Measurements from ENCODE around the gene IQCE. TPM values are rescaled to one million over a fixed set of nuclear protein-coding genes. Genes with fewer than 3 reads are reported as not detected.

IQCE gene
- total and polyA plus RNA-seq, 2 experiments from 2014 or later = 14.7 to 14.9 TPM

DNA sequence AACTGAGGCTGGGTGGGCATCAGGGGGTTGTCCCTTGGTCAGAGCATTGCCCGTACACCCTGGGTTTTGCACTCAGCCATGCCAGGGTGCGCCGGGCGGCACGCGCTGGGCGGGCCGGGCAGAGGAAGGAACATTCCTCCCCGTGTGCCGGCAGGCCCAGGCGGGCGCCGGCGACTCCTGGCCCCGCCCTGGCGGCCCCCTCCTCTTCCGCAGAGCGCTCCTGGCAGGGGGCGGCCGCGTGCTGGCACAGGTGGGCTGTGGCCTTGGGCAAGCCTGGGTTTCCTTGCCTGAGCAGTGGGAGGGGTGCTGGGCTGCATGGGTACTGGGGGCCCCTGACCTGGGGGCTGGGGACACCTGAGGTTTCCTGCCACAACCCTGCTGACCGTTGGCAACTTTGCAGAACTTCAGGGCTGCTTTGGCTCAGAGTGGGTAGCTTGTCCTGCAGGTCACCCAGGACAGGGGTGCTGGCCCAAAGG, 35.3 kb upstream of the IQCE start:
- in situ Hi-C loops (cut with MboI) = no loop called here
- Histone ChIP-seq H3K27me3 (replicated peaks; ENCODE audit: insufficient read depth) (no peaks in the 10 kb centered on the region), H3K9me3 (ENCODE audit: low read depth) (no peaks in the 10 kb centered on the region), H3K4me2 (ENCODE audit: unreplicated experiment) (no peak overlapping the region), H3K36me3 (ENCODE audit: low read depth) (no peaks in the 10 kb centered on the region), H3K9ac (no peak overlapping the region), H2AFZ (no peak overlapping the region), H3K4me1 (ENCODE audit: insufficient read depth) (peaks cover 20% of the 10 kb centered on the region), H3F3A (ENCODE audit: insufficient read depth) (peaks cover 5% of the 10 kb centered on the region; the same call in 1 of the 2 replicates), H3K79me2 (ENCODE audit: insufficient read depth) (0 out of 2 replicates have a peak, but pooled peaks cover 6% of the 10 kb centered on the region), H3K27ac (no peak overlapping the region), H4K20me1 (ENCODE audit: insufficient read depth) (no peaks in the 10 kb centered on the region), H3K4me3 (no peak overlapping the region), H3K9me2 (ENCODE audit: insufficient read depth) (no peaks in the 10 kb centered on the region)
- 87 to 91% methylated on average over 15 to 21 of the region's 22 CpGs for WGBS, 2 experiments (ENCODE audit: low coverage in 1 of 2, low lambda C conversion rate in 2 of 2, missing lambda C conversion rate in 2 of 2)
- DNase-seq = no peak
- TF ChIP-seq EZH2phosphoT487 (IDR thresholded peaks at IDR 0.05; ENCODE audit: insufficient read depth, low read depth) (no peak), EZH2 (IDR thresholded peaks at IDR 0.05; ENCODE audit: insufficient read depth, poor library complexity, severe bottlenecking) (no peak)

DNA sequence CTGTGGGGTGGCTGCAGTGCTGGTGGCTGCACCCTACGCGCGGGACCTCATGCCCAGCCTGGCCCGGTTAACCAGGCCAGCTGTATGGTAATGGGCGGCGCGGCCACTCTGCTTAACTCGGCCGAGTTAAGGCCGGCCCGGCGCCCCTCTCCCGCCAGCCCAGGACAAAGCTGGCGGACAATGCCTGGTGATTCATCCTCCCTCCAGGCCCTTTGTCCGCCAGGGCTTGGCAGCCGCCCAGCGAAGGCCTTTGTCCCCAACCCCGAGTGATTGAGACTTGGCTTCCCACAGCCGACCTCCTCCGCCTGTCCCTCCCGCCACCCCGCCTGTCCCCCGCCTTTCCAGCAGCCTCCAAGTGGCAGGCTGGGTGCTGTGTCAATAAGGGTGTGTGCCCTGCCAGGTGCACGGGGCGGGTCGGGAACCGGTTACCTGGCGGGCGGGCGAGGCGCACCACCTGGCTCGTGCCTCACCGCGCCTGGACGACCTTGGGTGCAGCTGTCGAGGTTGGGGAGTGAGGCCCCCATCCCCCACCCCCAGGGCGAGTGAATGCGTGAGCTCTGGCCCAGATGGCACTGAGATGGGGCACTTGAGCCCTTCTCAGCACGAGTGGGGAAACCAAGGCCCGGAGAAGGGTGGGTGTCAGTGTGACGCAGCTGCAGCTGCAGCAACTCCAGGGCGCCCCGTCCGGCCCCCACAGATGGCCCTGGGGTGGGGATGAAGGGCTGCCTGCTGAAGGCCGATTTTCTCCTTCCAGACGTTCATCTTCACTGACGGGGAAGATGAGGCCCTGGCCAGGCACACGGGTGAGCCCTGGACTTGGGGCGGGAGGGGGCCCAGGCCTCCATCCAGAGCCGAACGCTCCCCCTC, 34.6 kb upstream of the IQCE start:
- Histone ChIP-seq H3K4me3 (no peak overlapping the region), H3K27ac (no peak overlapping the region), H3K4me1 (ENCODE audit: insufficient read depth) (peaks cover 26% of the 10 kb centered on the region), H3K9ac (no peak overlapping the region), H3K9me2 (ENCODE audit: insufficient read depth) (no peaks in the 10 kb centered on the region), H3F3A (ENCODE audit: insufficient read depth) (peaks cover 5% of the 10 kb centered on the region; the same call in 1 of the 2 replicates), H3K9me3 (ENCODE audit: low read depth) (no peaks in the 10 kb centered on the region), H3K79me2 (ENCODE audit: insufficient read depth) (0 out of 2 replicates have a peak, but pooled peaks cover 6% of the 10 kb centered on the region), H3K27me3 (replicated peaks; ENCODE audit: insufficient read depth) (no peaks in the 10 kb centered on the region), H3K36me3 (ENCODE audit: low read depth) (no peaks in the 10 kb centered on the region), H2AFZ (no peak overlapping the region), H3K4me2 (ENCODE audit: unreplicated experiment) (no peak overlapping the region), H4K20me1 (ENCODE audit: insufficient read depth) (no peaks in the 10 kb centered on the region)
- in situ Hi-C loops (cut with MboI) = no loop called here
- TF ChIP-seq EZH2phosphoT487 (IDR thresholded peaks at IDR 0.05; ENCODE audit: insufficient read depth, low read depth) (no peak), EZH2 (IDR thresholded peaks at IDR 0.05; ENCODE audit: insufficient read depth, poor library complexity, severe bottlenecking) (no peak)
- peak; percentile 61 for DNase-seq
- 77 to 78% methylated on average over 22 to 47 of the region's 51 CpGs for WGBS, 2 experiments (ENCODE audit: low coverage in 1 of 2, low lambda C conversion rate in 2 of 2, missing lambda C conversion rate in 2 of 2)

DNA sequence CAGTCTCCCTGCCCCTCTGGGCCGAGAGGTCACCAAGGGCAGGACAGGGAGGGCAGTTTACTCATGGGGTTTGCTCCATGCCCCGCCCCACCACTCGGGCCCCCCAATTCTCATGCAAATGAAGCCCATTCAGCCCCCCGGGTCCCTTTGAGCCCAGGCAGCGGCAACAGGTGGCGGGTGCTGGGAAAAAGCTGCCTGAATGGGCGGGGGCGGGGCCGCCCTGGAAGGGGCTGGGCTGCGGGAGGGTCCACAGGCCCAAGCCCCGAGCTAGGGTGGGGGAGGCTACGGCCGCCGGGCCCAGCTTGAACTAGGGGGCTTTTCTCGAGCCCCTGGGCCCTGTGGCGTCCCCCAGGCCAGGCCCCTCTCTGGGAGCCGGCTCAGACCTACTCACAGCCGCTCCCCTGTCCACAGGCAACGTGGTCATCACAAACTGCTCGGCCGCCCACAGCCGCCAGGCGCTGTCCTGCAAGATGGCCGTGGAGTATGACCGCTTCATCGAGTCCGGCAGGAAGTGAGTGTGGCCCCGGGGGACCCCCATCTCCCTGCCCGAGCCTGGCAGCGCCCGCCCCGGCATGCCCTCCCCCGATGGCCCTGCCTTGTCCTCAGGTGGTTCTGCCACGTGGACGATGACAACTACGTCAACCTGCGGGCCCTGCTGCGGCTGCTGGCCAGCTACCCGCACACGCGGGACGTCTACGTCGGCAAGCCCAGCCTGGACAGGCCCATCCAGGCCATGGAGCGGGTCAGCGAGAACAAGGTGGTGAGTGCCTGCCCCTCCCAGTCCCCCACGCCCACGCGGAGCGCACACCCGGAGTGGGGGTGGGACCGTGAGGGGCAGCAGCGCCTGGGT, 33.7 kb upstream of the IQCE start:
- H3K27ac ChIP-seq = no peak overlapping the region

More for the DNA sequence above, 33.7 kb upstream of the IQCE start:
- Histone ChIP-seq H3K27me3 (replicated peaks; ENCODE audit: insufficient read depth) (no peaks in the 10 kb centered on the region), H4K20me1 (ENCODE audit: insufficient read depth) (no peaks in the 10 kb centered on the region), H3K9me2 (ENCODE audit: insufficient read depth) (no peaks in the 10 kb centered on the region), H3K4me1 (ENCODE audit: insufficient read depth) (peaks cover 33% of the 10 kb centered on the region), H3K9me3 (ENCODE audit: low read depth) (no peaks in the 10 kb centered on the region), H3K9ac (no peak overlapping the region), H3K4me2 (ENCODE audit: unreplicated experiment) (no peak overlapping the region), H3K4me3 (no peak overlapping the region), H2AFZ (no peak overlapping the region), H3K36me3 (ENCODE audit: low read depth) (no peaks in the 10 kb centered on the region), H3K79me2 (ENCODE audit: insufficient read depth) (0 out of 2 replicates have a peak, but pooled peaks cover 6% of the 10 kb centered on the region), H3F3A (ENCODE audit: insufficient read depth) (peaks cover 5% of the 10 kb centered on the region; the same call in 1 of the 2 replicates)
- TF ChIP-seq EZH2 (IDR thresholded peaks at IDR 0.05; ENCODE audit: insufficient read depth, poor library complexity, severe bottlenecking) = no peak
- no peak for TF ChIP-seq EZH2phosphoT487 (IDR thresholded peaks at IDR 0.05; ENCODE audit: insufficient read depth, low read depth)
- DNase-seq = no peak
- WGBS, 2 experiments (ENCODE audit: low coverage in 1 of 2, low lambda C conversion rate in 2 of 2, missing lambda C conversion rate in 2 of 2) = 89 to 90% methylated on average over 20 to 48 of the region's 53 CpGs
- in situ Hi-C loops (cut with MboI) = no loop called here

Data from GM23248 (cell line).